ENCODE measurements around the gene BTBD2. TPM values are rescaled to one million over a fixed set of nuclear protein-coding genes. Genes with fewer than 3 reads are reported as not detected.

The BTBD2 gene
- total and polyA plus RNA-seq, 7 donors = 30.1 to 68.4 (median 56.3) TPM

GRCh38 chr19:1949304-1950101, 66.0 kb downstream of the BTBD2 start:
- no peak overlapping the region for H3K4me3 ChIP-seq
- intact Hi-C loops (cut with DNase I) = no loop called here
- ATAC-seq (no peak), DNase-seq (no peak)
- H3K27ac ChIP-seq = no peak overlapping the region
- H3K9me3 ChIP-seq = no peaks in the 10 kb centered on the region
- no peak for TF ChIP-seq CTCF (IDR thresholded peaks at IDR 0.05)
- no peaks in the 10 kb centered on the region for H3K36me3 ChIP-seq (ENCODE audit: insufficient read depth in 1 of 2, low read depth in 1 of 2)
- 93 to 94% (median 94%) methylated on average over 44 of the region's 44 CpGs for whole genome bisulfite sequencing, 3 donors
- H3K4me1 ChIP-seq = no peaks in the 10 kb centered on the region
- H3K27me3 ChIP-seq (ENCODE audit: insufficient read depth in 3 of 3, low read length in 2 of 3) = no peaks in the 10 kb centered on the region

- Histone ChIP-seq H3K4me3 (no peak overlapping the region), H3K36me3 (ENCODE audit: insufficient read depth in 1 of 2, low read depth in 1 of 2) (no peaks in the 10 kb centered on the region), H3K9me3 (no peaks in the 10 kb centered on the region), H3K4me1 (peaks cover 6% of the 10 kb centered on the region), H3K27me3 (ENCODE audit: insufficient read depth in 3 of 3, low read length in 2 of 3) (no peaks in the 10 kb centered on the region), H3K27ac (no peak overlapping the region)
- intact Hi-C loops (cut with DNase I) = no loop called here
- ATAC-seq (no peak), DNase-seq (no peak)
- no peak for TF ChIP-seq CTCF (IDR thresholded peaks at IDR 0.05)
- 84 to 86% (median 84%) methylated on average over 33 to 34 of the region's 34 CpGs for WGBS, 3 donors
Observed at GRCh38 chr19:1947651-1948209, 67.8 kb downstream of the BTBD2 start.

GRCh38 chr19:1945899-1946298, 69.6 kb downstream of the BTBD2 start:
- ATAC-seq = peak in 3 of 4 donors; percentile 11 to 44 (median 36)
- H3K9me3 ChIP-seq = no peaks in the 10 kb centered on the region

GRCh38 chr19:1944916-1945561, 70.5 kb downstream of the BTBD2 start:
- H3K27me3 ChIP-seq (ENCODE audit: insufficient read depth in 3 of 3, low read length in 2 of 3) = no peaks in the 10 kb centered on the region
- WGBS, 3 donors = 82 to 87% (median 83%) methylated on average over 16 to 30 of the region's 30 CpGs
- DNase-seq = no peak
- peaks cover 10% of the 10 kb centered on the region for H3K4me1 ChIP-seq
- H3K9me3 ChIP-seq = no peaks in the 10 kb centered on the region
- TF ChIP-seq CTCF (IDR thresholded peaks at IDR 0.05) = no peak
- H3K36me3 ChIP-seq (ENCODE audit: insufficient read depth in 1 of 2, low read depth in 1 of 2) = no peaks in the 10 kb centered on the region
- no peak for ATAC-seq
- intact Hi-C loops (cut with DNase I) = no loop called here
- H3K4me3 ChIP-seq = no peak overlapping the region
- H3K27ac ChIP-seq = no peak overlapping the region

More at GRCh38 chr19:1945899-1946298, 69.6 kb downstream of the BTBD2 start:
- peak in 1 of 2 donors; percentile 49 for DNase-seq
- intact Hi-C loops (cut with DNase I) = no loop called here
- TF ChIP-seq CTCF (IDR thresholded peaks at IDR 0.05) = peak; percentile 39
- WGBS, 3 donors = 61 to 71% (median 62%) methylated on average over 18 of the region's 18 CpGs
- Histone ChIP-seq H3K36me3 (ENCODE audit: insufficient read depth in 1 of 2, low read depth in 1 of 2) (no peaks in the 10 kb centered on the region), H3K27me3 (ENCODE audit: insufficient read depth in 3 of 3, low read length in 2 of 3) (no peaks in the 10 kb centered on the region), H3K4me1 (peaks cover 10% of the 10 kb centered on the region), H3K4me3 (no peak overlapping the region), H3K27ac (no peak overlapping the region)

All from psoas muscle (tissue), 8 donors.